Hepatocyte (in vitro differentiated cells): ENCODE measurements around the gene PKP4. TPM values are rescaled to one million over a fixed set of nuclear protein-coding genes. Genes with fewer than 3 reads are reported as not detected.

ENCODE experiments used
- DNase-seq: peaks from one replicate; pipeline ENCODE4 v3.0.0-alpha.2; 2016; ENCODE audit warnings: low spot score
- H2AFZ ChIP-seq: fragments of 200-600 bp; sonication (generic); 2 replicates; pipeline ENCODE4 v1.6.0; 2016; ENCODE audit warnings: antibody characterized with exemption, mild to moderate bottlenecking
- H3K27ac ChIP-seq: fragments of 200-600 bp; sonication (generic); 2 replicates; pipeline ENCODE4 v1.5.1; 2016; ENCODE audit warnings: mild to moderate bottlenecking
- H3K27me3 ChIP-seq: fragments of 200-600 bp; sonication (generic); 2 replicates; pipeline ENCODE4 v1.6.1; 2016
- H3K36me3 ChIP-seq: fragments of 200-600 bp; sonication (generic); replicated peaks from 2 replicates; pipeline ENCODE4 v1.5.1; 2016; ENCODE audit warnings: low read depth; ENCODE audit not compliant: insufficient read depth
- H3K4me1 ChIP-seq: fragments of 200-600 bp; sonication (generic); 2 replicates; pipeline ENCODE4 v1.5.1; 2016; ENCODE audit warnings: mild to moderate bottlenecking, moderate library complexity; ENCODE audit not compliant: insufficient read depth
- H3K4me2 ChIP-seq: fragments of 200-600 bp; sonication (generic); 2 replicates; pipeline ENCODE4 v1.6.0; 2016
- H3K4me3 ChIP-seq: fragments of 200-600 bp; sonication (generic); 2 replicates; pipeline ENCODE4 v1.5.1; 2016; ENCODE audit warnings: mild to moderate bottlenecking
- H3K79me2 ChIP-seq: fragments of 200-600 bp; sonication (generic); 2 replicates; pipeline ENCODE4 v1.6.0; 2017; ENCODE audit warnings: mild to moderate bottlenecking
- H3K9me2 ChIP-seq: fragments of 200-600 bp; sonication (generic); replicated peaks from 2 replicates; pipeline ENCODE4 v1.6.0; 2017; ENCODE audit warnings: mild to moderate bottlenecking; ENCODE audit not compliant: insufficient read depth
- H3K9me3 ChIP-seq: fragments of 200-600 bp; sonication (generic); 2 replicates; pipeline ENCODE4 v1.5.1; 2016; ENCODE audit warnings: low read depth, mild to moderate bottlenecking
- H4K20me1 ChIP-seq: fragments of 200-600 bp; sonication (generic); 2 replicates; pipeline ENCODE4 v1.6.0; 2016; ENCODE audit warnings: mild to moderate bottlenecking; ENCODE audit not compliant: insufficient read depth, poor library complexity, severe bottlenecking
- EZH2 ChIP-seq: fragments of 200-600 bp; sonication (generic); IDR thresholded peaks from 2 replicates; pipeline ENCODE4 v1.6.1; 2016; ENCODE audit warnings: antibody characterized with exemption, mild to moderate bottlenecking, borderline replicate concordance
- EZH2phosphoT487 ChIP-seq: fragments of 200-600 bp; sonication (generic); IDR thresholded peaks from one replicate; pipeline ENCODE4 v1.6.1; 2018; ENCODE audit warnings: antibody characterized with exemption, mild to moderate bottlenecking, low read depth, moderate library complexity; ENCODE audit not compliant: unreplicated experiment, severe bottlenecking
- WGBS: methylation state at CpG from one replicate; pipeline ENCODE4 v1.1.6; 2016; ENCODE audit warnings: low lambda C conversion rate; ENCODE audit errors: missing lambda C conversion rate; 5-methylcytosine and 5-hydroxymethylcytosine counted together
- polyA plus RNA-seq: library from polyadenylated mRNA; unstranded; fragments of >200 nt; fragmentation: Nextera tagmentation; extraction: Ambion mirVana; gene quantifications from 2 replicates; pipeline ENCODE4 v1.2.1, GENCODE V29; 2016
- total RNA-seq: library from RNA; depleted of rRNA; stranded (reverse); fragments of >200 nt; gene quantifications from 2 replicates; pipeline ENCODE4 v1.2.3, GENCODE V29; 2014
- TF ChIP-seq, protein P1 (sequence below): fragments of 200-600 bp; sonication (generic); IDR thresholded peaks from 2 replicates; pipeline ENCODE4 v1.5.1; 2016; ENCODE audit warnings: antibody characterized with exemption, mild to moderate bottlenecking; ENCODE audit not compliant: poor library complexity

Gene PKP4
- total and polyA plus RNA-seq, 2 experiments from 2014 or later = 10.6 to 32.2 TPM

DNA sequence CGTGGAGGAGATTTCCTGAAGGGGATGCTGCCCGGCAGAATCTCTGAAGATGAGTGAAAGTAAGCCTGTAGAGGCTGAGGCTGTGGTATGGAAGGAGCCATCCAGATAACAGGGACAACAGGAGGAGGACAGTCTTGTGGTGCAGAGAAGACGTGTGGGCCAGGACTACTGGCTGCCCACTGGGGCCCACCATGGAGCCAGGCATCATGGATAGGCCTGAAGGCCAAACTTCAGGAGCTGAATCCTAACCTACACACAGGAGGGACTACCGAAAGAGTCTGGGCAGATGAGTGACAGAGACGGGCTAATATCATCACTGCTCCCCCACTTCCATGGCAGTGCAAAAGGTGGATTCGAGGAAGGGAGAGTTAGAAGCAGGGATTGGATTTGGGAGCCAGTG lies 207.0 kb downstream of the PKP4 start:
- Histone ChIP-seq H3K9me3 (no peaks in the 10 kb centered on the region), H3K79me2 (no peaks in the 10 kb centered on the region), H3K4me3 (no peak overlapping the region), H4K20me1 (no peaks in the 10 kb centered on the region), H3K27ac (no peak overlapping the region), H3K4me2 (no peak overlapping the region), H3K9me2 (no peaks in the 10 kb centered on the region), H3K27me3 (no peaks in the 10 kb centered on the region), H3K4me1 (peaks cover 7% of the 10 kb centered on the region), H3K36me3 (no peaks in the 10 kb centered on the region), H2AFZ (no peak overlapping the region)
- no peak for DNase-seq
- WGBS = 97% methylated on average over 6 of the region's 6 CpGs
- TF ChIP-seq, protein P1, sequence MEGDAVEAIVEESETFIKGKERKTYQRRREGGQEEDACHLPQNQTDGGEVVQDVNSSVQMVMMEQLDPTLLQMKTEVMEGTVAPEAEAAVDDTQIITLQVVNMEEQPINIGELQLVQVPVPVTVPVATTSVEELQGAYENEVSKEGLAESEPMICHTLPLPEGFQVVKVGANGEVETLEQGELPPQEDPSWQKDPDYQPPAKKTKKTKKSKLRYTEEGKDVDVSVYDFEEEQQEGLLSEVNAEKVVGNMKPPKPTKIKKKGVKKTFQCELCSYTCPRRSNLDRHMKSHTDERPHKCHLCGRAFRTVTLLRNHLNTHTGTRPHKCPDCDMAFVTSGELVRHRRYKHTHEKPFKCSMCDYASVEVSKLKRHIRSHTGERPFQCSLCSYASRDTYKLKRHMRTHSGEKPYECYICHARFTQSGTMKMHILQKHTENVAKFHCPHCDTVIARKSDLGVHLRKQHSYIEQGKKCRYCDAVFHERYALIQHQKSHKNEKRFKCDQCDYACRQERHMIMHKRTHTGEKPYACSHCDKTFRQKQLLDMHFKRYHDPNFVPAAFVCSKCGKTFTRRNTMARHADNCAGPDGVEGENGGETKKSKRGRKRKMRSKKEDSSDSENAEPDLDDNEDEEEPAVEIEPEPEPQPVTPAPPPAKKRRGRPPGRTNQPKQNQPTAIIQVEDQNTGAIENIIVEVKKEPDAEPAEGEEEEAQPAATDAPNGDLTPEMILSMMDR = no peak
- no peak for TF ChIP-seq EZH2phosphoT487
- no peak for TF ChIP-seq EZH2

DNA sequence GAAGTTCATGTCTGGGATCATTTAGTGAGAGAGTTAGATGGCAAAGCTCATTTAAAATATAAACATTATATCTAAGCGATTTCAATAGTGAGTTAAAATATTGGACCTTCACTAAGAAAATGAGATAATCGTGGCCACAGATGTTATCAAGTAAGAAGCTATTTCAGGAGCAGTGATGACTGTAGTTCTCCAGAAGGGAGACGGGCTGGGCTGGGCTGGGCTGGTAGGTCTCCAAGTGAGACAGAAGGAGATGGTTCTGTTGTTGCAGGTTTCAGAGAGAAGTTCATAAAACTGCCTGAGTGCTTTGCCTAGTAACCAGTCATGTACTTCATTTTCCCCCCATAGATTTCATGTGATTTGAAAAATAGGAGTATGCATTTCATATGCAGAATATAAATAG lies 208.2 kb downstream of the PKP4 start:
- no peak overlapping the region for H3K4me2 ChIP-seq
- no peaks in the 10 kb centered on the region for H3K36me3 ChIP-seq
- H3K79me2 ChIP-seq = no peaks in the 10 kb centered on the region
- no peak overlapping the region for H2AFZ ChIP-seq
- H3K4me3 ChIP-seq = no peak overlapping the region
- no peak for DNase-seq
- H3K9me2 ChIP-seq = no peaks in the 10 kb centered on the region
- WGBS = 65% methylated on average over 3 of the region's 3 CpGs
- H3K9me3 ChIP-seq = no peaks in the 10 kb centered on the region
- TF ChIP-seq EZH2phosphoT487 (no peak), EZH2 (no peak)
- TF ChIP-seq, protein P1 = no peak
- H3K27ac ChIP-seq = no peak overlapping the region
- H3K4me1 ChIP-seq = peaks cover 7% of the 10 kb centered on the region
- H4K20me1 ChIP-seq = no peaks in the 10 kb centered on the region
- H3K27me3 ChIP-seq = no peaks in the 10 kb centered on the region

DNA sequence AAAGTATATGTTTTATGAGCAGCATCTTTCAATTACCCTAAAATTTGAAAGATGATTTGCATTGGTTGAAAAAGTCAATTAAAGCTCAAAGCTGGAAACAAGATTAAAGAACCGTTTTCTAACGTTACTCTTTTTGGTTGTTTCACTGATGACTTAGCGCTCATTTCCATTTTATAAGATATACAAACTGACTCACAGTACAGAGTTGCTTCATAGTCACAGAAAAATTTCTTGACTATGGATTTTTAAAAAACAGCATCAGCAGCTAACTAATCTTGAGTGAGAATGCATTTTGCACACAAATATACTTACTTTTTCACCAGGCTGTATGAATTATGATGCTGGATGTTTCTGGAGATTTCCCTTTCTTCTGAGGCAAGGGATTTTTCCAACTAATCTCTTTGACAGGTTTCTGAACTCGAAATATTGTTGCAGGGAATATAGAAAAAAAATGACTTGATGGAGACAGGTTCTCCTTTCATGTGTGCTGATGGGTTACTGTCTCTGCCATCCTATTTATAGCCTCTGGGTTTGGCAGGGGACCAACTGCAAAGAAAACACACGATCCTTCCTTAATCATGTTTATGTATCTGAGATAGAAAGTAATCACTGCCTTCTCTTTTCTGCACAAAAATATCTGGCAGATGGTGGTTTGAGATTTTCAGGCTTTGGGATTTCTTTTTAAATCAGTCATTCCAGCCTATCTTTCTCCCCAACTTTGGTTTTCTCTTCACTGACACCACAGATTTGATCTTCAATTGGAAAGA lies 209.0 kb downstream of the PKP4 start:
- H3K4me3 ChIP-seq = no peak overlapping the region
- no peaks in the 10 kb centered on the region for H3K79me2 ChIP-seq
- no peak for DNase-seq
- no peak overlapping the region for H3K4me2 ChIP-seq
- H3K9me2 ChIP-seq = no peaks in the 10 kb centered on the region
- TF ChIP-seq EZH2phosphoT487 = no peak
- no peak for TF ChIP-seq EZH2
- TF ChIP-seq, protein P1 = no peak
- WGBS = 62% methylated on average over 5 of the region's 5 CpGs
- H3K27me3 ChIP-seq = no peaks in the 10 kb centered on the region
- peaks cover 7% of the 10 kb centered on the region for H3K4me1 ChIP-seq
- H3K36me3 ChIP-seq = no peaks in the 10 kb centered on the region
- no peaks in the 10 kb centered on the region for H4K20me1 ChIP-seq
- H3K27ac ChIP-seq = no peak overlapping the region
- no peaks in the 10 kb centered on the region for H3K9me3 ChIP-seq
- no peak overlapping the region for H2AFZ ChIP-seq
